Smooth muscle cell of the coronary artery (primary cell): Measurements from ENCODE around the gene SNURF. TPM values are rescaled to one million over a fixed set of nuclear protein-coding genes. Genes with fewer than 3 reads are reported as not detected.

ENCODE experiments used
- total RNA-seq: library from RNA; depleted of rRNA; stranded (reverse); fragments of >200 nt; gene quantifications from 2 replicates; pipeline ENCODE4 v1.2.3, GENCODE V29; 2014; ENCODE audit warnings: low replicate concordance

Gene SNURF
- total RNA-seq: 141 and 386 TPM in 2 replicates

GRCh38 chr15:24954783-24955530, at the start of gene SNURF, which contains the start of gene SNRPN:
Gene SNURF (plus strand): TSS chr15:24954987. CDS start chr15:24955049, 62 bp downstream.
Gene SNRPN (plus strand): TSS chr15:24954987. CDS start chr15:24974454, 19,467 bp downstream.

Other genes starting within 250 kb of the SNURF start
- 147 and 201 TPM in 2 replicates for gene SNRPN, start within 50 bp of the SNURF start, total RNA-seq